HepG2 (cell line): ENCODE data around the gene TGFBRAP1. TPM values are rescaled to one million over a fixed set of nuclear protein-coding genes. Genes with fewer than 3 reads are reported as not detected.

Experiments used
- ATAC-seq: fragments of 200-7000 bp; cut with Tn5 transposase; 3 replicates; pipeline ENCODE4 v1.9.1; 2020; ENCODE audit warnings: mild to moderate bottlenecking, moderate library complexity
- BruUV-seq: library from RNA; stranded (reverse); fragments of 400-500 nt; replicated peaks from 2 replicates; lab custom pipeline; 2021; lab: Mats Ljungman, UMichigan
- CTCF ChIA-PET: fragments of 300-600 bp; formaldehyde crosslinking; extraction: SDS; loops from one replicate; lab custom pipeline; 2021; ENCODE audit warnings: low total read pairs, inconsistent platforms, low intra/inter-chr PET ratio; lab: Yijun Ruan, JAX
- POLR2A ChIA-PET: fragments of 350-600 bp; sonication (Branson Sonifier 250); formaldehyde crosslinking; loops from one replicate; lab custom pipeline; 2020; ENCODE audit warnings: antibody characterized with exemption, inconsistent platforms; lab: Yijun Ruan, JAX
- DNase-seq: peaks from one replicate; pipeline ENCODE4 v3.0.0-alpha.2; 2015; ENCODE audit warnings: low spot score
- FAIRE-seq: peaks from 3 replicates; lab custom pipeline; 2011; peaks lifted over from hg19 to GRCh38; lab: Jason Lieb, UNC
- H2AFZ ChIP-seq: one replicate; pipeline ENCODE4 v1.6.1; 2011; ENCODE audit warnings: low read length, inconsistent platforms
- H3K27ac ChIP-seq: fragments of 300-600 bp; 3 replicates; pipeline ENCODE4 v1.8.0; 2011; ENCODE audit warnings: mixed run types, mild to moderate bottlenecking, mixed read lengths, low read length, inconsistent platforms; ENCODE audit not compliant: insufficient read depth; ENCODE audit errors: extremely low read length
- H3K27me3 ChIP-seq, 2 experiments: fragments of 200-600 bp in 1 of 2; 2 replicates in 1 of 2; 3 replicates in 1 of 2; pipeline versions ENCODE4 v1.6.0 to v1.8.0; 2011; ENCODE audit warnings: low read length in 2 of 2, mild to moderate bottlenecking in 2 of 2, moderate library complexity in 2 of 2, inconsistent platforms in 1 of 2; ENCODE audit not compliant: insufficient read depth in 2 of 2, control insufficient read depth in 1 of 2
- H3K36me3 ChIP-seq, 2 experiments: fragments of 200-600 bp in 1 of 2; replicated peaks in 1 of 2; 2 replicates in 1 of 2; 3 replicates in 1 of 2; pipeline versions ENCODE4 v1.5.1 to v1.8.0; 2011; ENCODE audit warnings: low read length in 2 of 2, inconsistent platforms in 1 of 2; ENCODE audit not compliant: insufficient read depth in 2 of 2, control insufficient read depth in 1 of 2
- H3K4me1 ChIP-seq: 2 replicates; pipeline ENCODE4 v1.5.1; 2012; ENCODE audit warnings: low read length, inconsistent platforms; ENCODE audit not compliant: insufficient read depth
- H3K4me2 ChIP-seq: 2 replicates; pipeline ENCODE4 v1.6.0; 2011; ENCODE audit warnings: low read depth, low read length, inconsistent platforms
- H3K4me3 ChIP-seq, 3 experiments: fragments of 200-600 bp in 1 of 3; sonication (generic), shearing (Covaris generic) in 1 of 3; replicated peaks in 1 of 3; 2 replicates each; pipeline ENCODE4 v1.5.1; 2011 to 2016; ENCODE audit warnings: low read length in 3 of 3, inconsistent platforms in 2 of 3, low read depth in 2 of 3, mild to moderate bottlenecking in 2 of 3, control low read depth in 1 of 3, mixed read lengths in 1 of 3; ENCODE audit not compliant: insufficient read depth in 1 of 3
- H3K79me2 ChIP-seq: one replicate; pipeline ENCODE4 v1.6.1; 2011; ENCODE audit warnings: low read length, inconsistent platforms; ENCODE audit not compliant: insufficient read depth
- H3K9ac ChIP-seq: 2 replicates; pipeline ENCODE4 v1.6.0; 2011; ENCODE audit warnings: mild to moderate bottlenecking, low read depth, low read length, inconsistent platforms; ENCODE audit not compliant: insufficient read depth
- H3K9me3 ChIP-seq: 2 replicates; pipeline ENCODE4 v1.5.1; 2012; ENCODE audit warnings: mild to moderate bottlenecking, low read length
- H4K20me1 ChIP-seq: 2 replicates; pipeline ENCODE4 v1.6.0; 2011; ENCODE audit warnings: inconsistent platforms, mild to moderate bottlenecking, low read length, moderate library complexity; ENCODE audit not compliant: insufficient read depth
- GATAD2A ChIP-seq: IDR thresholded peaks from 2 replicates; pipeline ENCODE4 v1.6.1; 2016
- HOXA3 ChIP-seq: sonication (generic); formaldehyde crosslinking; IDR thresholded peaks from 2 replicates; pipeline ENCODE4 v1.5.0; 2020; ENCODE audit warnings: missing genetic modification reagents
- MTF2 ChIP-seq: sonication (generic); formaldehyde crosslinking; IDR thresholded peaks from 2 replicates; pipeline ENCODE4 v1.5.0; 2020; ENCODE audit warnings: missing genetic modification reagents, borderline replicate concordance
- NR2F1 ChIP-seq, 2 experiments: fragments of 450-650 bp in 1 of 2; formaldehyde crosslinking in 1 of 2; IDR thresholded peaks; 2 replicates each; pipeline versions ENCODE4 v1.5.0 to v1.6.1; 2016 to 2020; ENCODE audit warnings: mild to moderate bottlenecking in 1 of 2, missing compliant biosample characterization in 1 of 2, missing genetic modification reagents in 1 of 2, moderate library complexity in 1 of 2
- RBM39 ChIP-seq: fragments of 200-400 bp; formaldehyde crosslinking; IDR thresholded peaks from one replicate; pipeline ENCODE4 v1.6.1; 2018; ENCODE audit warnings: antibody characterized with exemption, mild to moderate bottlenecking, low read depth, low read length; ENCODE audit not compliant: poor library complexity, severe bottlenecking
- SIN3B ChIP-seq: fragments of 150-350 bp; IDR thresholded peaks from 2 replicates; pipeline ENCODE4 v1.6.1; 2014; ENCODE audit warnings: low read length
- ZBTB42 ChIP-seq: sonication (generic); formaldehyde crosslinking; IDR thresholded peaks from 2 replicates; pipeline ENCODE4 v1.5.0; 2020; ENCODE audit warnings: mild to moderate bottlenecking, missing genetic modification reagents
- ZNF142 ChIP-seq: sonication (generic); formaldehyde crosslinking; IDR thresholded peaks from 2 replicates; pipeline ENCODE4 v1.4.0; 2020; ENCODE audit warnings: missing genetic modification reagents
- ZNF143 ChIP-seq: sonication (generic); formaldehyde crosslinking; IDR thresholded peaks from 2 replicates; pipeline ENCODE4 v1.4.0; 2020; ENCODE audit warnings: missing genetic modification reagents
- ZNF276 ChIP-seq: sonication (generic); formaldehyde crosslinking; IDR thresholded peaks from 2 replicates; pipeline ENCODE4 v1.4.0; 2020; ENCODE audit warnings: mild to moderate bottlenecking, low read depth, missing genetic modification reagents
- ZNF687 ChIP-seq: sonication (generic); formaldehyde crosslinking; IDR thresholded peaks from 2 replicates; pipeline ENCODE4 v1.5.1; 2020; ENCODE audit warnings: mild to moderate bottlenecking, missing genetic modification reagents, moderate library complexity
- WGBS: methylation state at CpG from one replicate; pipeline ENCODE4 v1.1.6; 2017; ENCODE audit warnings: low lambda C conversion rate; 5-methylcytosine and 5-hydroxymethylcytosine counted together
- in situ Hi-C: cut with HindIII; loops from 2 replicates; pipeline ENCODE4 v1.10.0; 2017; ENCODE audit warnings: low pct_unique_long_range_greater_than_20kb; ENCODE audit not compliant: extremely low pct_ligation_motif_present
- intact Hi-C: fragments of 100-400 bp; cut with micrococcal nuclease; formaldehyde crosslinking; loops from one replicate; pipeline ENCODE4 v1.10.0; 2022; ENCODE audit not compliant: unreplicated experiment
- polyA plus RNA-seq, 8 experiments: library from polyadenylated mRNA; depleted of rRNA in 3 of 8; stranded (reverse) in 7 of 8; unstranded in 1 of 8; fragments of >200 nt; fragmentation: Illumina TruSeq in 4 of 8; extraction: Trizol in 4 of 8; gene quantifications; 2 replicates each; pipeline versions ENCODE4 v1.2.1 to v1.2.3, GENCODE V29; 2011 to 2016; ENCODE audit warnings: low read depth in 4 of 8, missing spikeins in 1 of 8, mixed read lengths in 1 of 8; ENCODE audit not compliant: insufficient read depth in 1 of 8
- total RNA-seq, 5 experiments: library from RNA; depleted of rRNA; stranded (reverse); fragments of >200 nt; fragmentation: Illumina TruSeq; extraction: Trizol; gene quantifications; 2 replicates each; pipeline ENCODE4 v1.2.3, GENCODE V29; 2016; ENCODE audit warnings: low read depth in 1 of 5

The TGFBRAP1 gene
- total and polyA plus RNA-seq, 2 of the 13 experiments (the other 11 are each of a cell fraction or from before 2014, with no cell fraction given): 12.7 to 22.9 TPM

- TF ChIP-seq RBM39 (no peak), GATAD2A (CRISPR knock-in tag) (no peak), HOXA3 (CRISPR knock-in tag) (no peak), ZNF687 (CRISPR knock-in tag) (no peak), ZNF143 (CRISPR knock-in tag) (no peak)
These were observed 73.6 kb downstream of the TGFBRAP1 start (continued) for GRCh38 chr2:105255979-105256378.

GRCh38 chr2:105254531-105255210 is 74.9 kb downstream of the TGFBRAP1 start:
- Histone ChIP-seq H3K4me2 (no peak overlapping the region), H3K9ac (no peak overlapping the region), H2AFZ (no peak overlapping the region), H3K4me3 (no peak overlapping the region), H3K27ac (no peak overlapping the region), H3K36me3 (no peaks in the 10 kb centered on the region), H3K4me1 (no peaks in the 10 kb centered on the region), H3K27me3 (0 out of 5 replicates have a peak, but pooled peaks cover 0 to 6% of the 10 kb centered on the region in 2 experiments), H3K79me2 (no peaks in the 10 kb centered on the region), H4K20me1 (no peaks in the 10 kb centered on the region), H3K9me3 (no peaks in the 10 kb centered on the region)
- no peak for FAIRE-seq
- ChIA-PET CTCF (no interaction called here), POLR2A (no interaction called here)
- intact Hi-C loops: no loop called here
- DNase-seq: no peak
- in situ Hi-C loops: no loop called here
- ATAC-seq: no peak
- WGBS: 46% methylated on average over 5 of the region's 5 CpGs
- BruUV-seq: no TSS peak
- TF ChIP-seq NR2F1 (CRISPR knock-in tag; IDR thresholded peaks at IDR 0.05) (no peak), MTF2 (CRISPR knock-in tag) (no peak), ZNF276 (no peak), ZBTB42 (no peak), ZNF142 (CRISPR knock-in tag) (no peak), SIN3B (no peak)
